OCI-LY7 (cell line): Measurements from ENCODE around the gene MRPS25. TPM values are rescaled to one million over a fixed set of nuclear protein-coding genes. Genes with fewer than 3 reads are reported as not detected.

ENCODE experiments used
- BruUV-seq: library from RNA; stranded (reverse); fragments of 400-500 nt; replicated peaks from 2 replicates; lab custom pipeline; 2021; lab: Mats Ljungman, UMichigan
- CTCF ChIA-PET: fragments of 300-600 bp; sonication (Branson Sonifier 250); formaldehyde crosslinking; loops from one replicate; lab custom pipeline; 2022; ENCODE audit warnings: antibody characterized with exemption; ENCODE audit not compliant: unreplicated experiment; lab: Charles Lee
- POLR2A ChIA-PET: fragments of 300-600 bp; sonication (Branson Sonifier 250); formaldehyde crosslinking; loops from one replicate; lab custom pipeline; 2022; ENCODE audit warnings: antibody characterized with exemption; lab: Charles Lee
- DNase-seq: peaks from one replicate; pipeline ENCODE4 v3.0.0-alpha.2; 2015; ENCODE audit warnings: low spot score
- H2AFZ ChIP-seq: fragments of 200-600 bp; sonication (generic), shearing (Covaris generic); 2 replicates; pipeline ENCODE4 v1.6.1; 2014; ENCODE audit warnings: mild to moderate bottlenecking, antibody characterized with exemption, low read length, moderate library complexity
- H3K27ac ChIP-seq: fragments of 200-600 bp; sonication (generic); 2 replicates; pipeline ENCODE4 v1.5.1; 2014; ENCODE audit warnings: mixed run types, low read depth, mild to moderate bottlenecking, moderate library complexity, low read length, inconsistent platforms; ENCODE audit not compliant: poor library complexity, severe bottlenecking
- H3K36me3 ChIP-seq: fragments of 200-600 bp; sonication (generic); 2 replicates; pipeline ENCODE4 v1.6.1; 2014; ENCODE audit warnings: mild to moderate bottlenecking, antibody characterized with exemption, low read length, moderate library complexity, mixed read lengths; ENCODE audit not compliant: insufficient read depth
- H3K4me1 ChIP-seq: fragments of 200-600 bp; sonication (generic); 2 replicates; pipeline ENCODE4 v1.5.1; 2014; ENCODE audit warnings: mild to moderate bottlenecking, low read length; ENCODE audit not compliant: insufficient read depth, poor library complexity, severe bottlenecking
- H3K4me2 ChIP-seq: fragments of 200-600 bp; sonication (generic); 2 replicates; pipeline ENCODE4 v1.6.1; 2014; ENCODE audit warnings: mild to moderate bottlenecking, low read length
- H3K4me3 ChIP-seq: fragments of 200-600 bp; sonication (generic); 2 replicates; pipeline ENCODE4 v1.5.1; 2014; ENCODE audit warnings: mild to moderate bottlenecking, low read depth, low read length; ENCODE audit not compliant: poor library complexity, severe bottlenecking
- H3K79me2 ChIP-seq: fragments of 200-600 bp; sonication (generic); 2 replicates; pipeline ENCODE4 v1.6.1; 2016; ENCODE audit warnings: low read depth, mild to moderate bottlenecking, low read length, moderate library complexity, mixed read lengths; ENCODE audit not compliant: insufficient read depth
- H3K9me2 ChIP-seq: fragments of 200-600 bp; sonication (generic); 2 replicates; pipeline ENCODE4 v1.6.1; 2016; ENCODE audit warnings: mild to moderate bottlenecking, low read length, mixed read lengths; ENCODE audit not compliant: insufficient read depth
- H3K9me3 ChIP-seq: fragments of 200-600 bp; sonication (generic); 2 replicates; pipeline ENCODE4 v1.6.1; 2014; ENCODE audit warnings: mild to moderate bottlenecking, mixed run types, low read length, mixed read lengths
- H4K20me1 ChIP-seq: fragments of 200-600 bp; sonication (generic); 2 replicates; pipeline ENCODE4 v1.6.1; 2014; ENCODE audit warnings: mild to moderate bottlenecking, antibody characterized with exemption, low read length, moderate library complexity, mixed read lengths; ENCODE audit not compliant: insufficient read depth
- CTCF ChIP-seq: fragments of 200-600 bp; sonication (generic); conservative IDR thresholded peaks from 2 replicates; pipeline ENCODE4 v1.5.1; 2014; ENCODE audit warnings: mild to moderate bottlenecking, antibody characterized with exemption, low read length, moderate library complexity, mixed read lengths
- EZH2phosphoT487 ChIP-seq: fragments of 200-600 bp; sonication (generic); IDR thresholded peaks from 2 replicates; pipeline ENCODE4 v1.6.1; 2018; ENCODE audit warnings: low read depth, borderline replicate concordance, mild to moderate bottlenecking, mixed run types, antibody characterized with exemption, low read length, moderate library complexity, mixed read lengths
- intact Hi-C: fragments of 100-400 bp; cut with micrococcal nuclease; formaldehyde crosslinking; loops from one replicate; pipeline ENCODE4 v1.10.0; 2022; ENCODE audit not compliant: unreplicated experiment
- total RNA-seq, 2 experiments: library from RNA; depleted of rRNA in 1 of 2; stranded (reverse); fragments of >200 nt in 1 of 2; shearing (Covaris generic) in 1 of 2; gene quantifications; 2 replicates each; pipeline ENCODE4 v1.2.3, GENCODE V29; 2014 to 2022

Gene MRPS25
- total RNA-seq, 2 experiments from 2014 or later, result 53.6 to 129 TPM

GRCh38 chr3:15033103-15033502, 32.0 kb downstream of the MRPS25 start:
- Histone ChIP-seq H3K27ac (no peak overlapping the region), H3K4me3 (no peak overlapping the region), H4K20me1 (no peaks in the 10 kb centered on the region), H3K79me2 (no peaks in the 10 kb centered on the region), H3K9me2 (no peaks in the 10 kb centered on the region), H3K4me2 (no peak overlapping the region), H3K9me3 (no peaks in the 10 kb centered on the region), H3K4me1 (no peaks in the 10 kb centered on the region), H3K36me3 (peaks cover 93% of the 10 kb centered on the region), H2AFZ (no peak overlapping the region)
- no TSS peak for BruUV-seq
- no peak for TF ChIP-seq EZH2phosphoT487
- no peak for TF ChIP-seq CTCF
- CTCF ChIA-PET, result no interaction called here
- no peak for DNase-seq
- intact Hi-C loops, result no loop called here
- POLR2A ChIA-PET, result interaction anchor here (0.6 to 0.7 kb wide), 4 partner anchors 15 to 1446 kb away, joined by 5 to 8 read pairs (median 6); no protein-coding TSS in a partner anchor

- DNase-seq, result no peak
- TF ChIP-seq CTCF (no peak), EZH2phosphoT487 (no peak)
- ChIA-PET POLR2A (no interaction called here), CTCF (no interaction called here)
- intact Hi-C loops, result no loop called here
- Histone ChIP-seq H4K20me1 (no peaks in the 10 kb centered on the region), H3K79me2 (no peaks in the 10 kb centered on the region), H3K27ac (no peak overlapping the region), H3K9me2 (no peaks in the 10 kb centered on the region), H3K4me3 (no peak overlapping the region), H2AFZ (no peak overlapping the region), H3K4me2 (no peak overlapping the region), H3K36me3 (peaks cover 93% of the 10 kb centered on the region), H3K9me3 (no peaks in the 10 kb centered on the region), H3K4me1 (no peaks in the 10 kb centered on the region)
- no TSS peak for BruUV-seq
Measured at GRCh38 chr3:15032650-15033049, 32.5 kb downstream of the MRPS25 start.

GRCh38 chr3:15029625-15030024, 35.5 kb downstream of the MRPS25 start:
- POLR2A ChIA-PET, result interaction anchor here (0.6 to 1.7 kb wide), 8 partner anchors 14 to 237 kb away, joined by 3 to 4 read pairs (median 3); no protein-coding TSS in a partner anchor
- peaks cover 95% of the 10 kb centered on the region for H3K36me3 ChIP-seq

More at GRCh38 chr3:15029625-15030024, 35.5 kb downstream of the MRPS25 start:
- Histone ChIP-seq H2AFZ (no peak overlapping the region), H4K20me1 (no peaks in the 10 kb centered on the region), H3K27ac (no peak overlapping the region), H3K9me2 (no peaks in the 10 kb centered on the region), H3K79me2 (no peaks in the 10 kb centered on the region), H3K4me3 (no peak overlapping the region), H3K4me1 (no peaks in the 10 kb centered on the region), H3K4me2 (no peak overlapping the region), H3K9me3 (no peaks in the 10 kb centered on the region)
- CTCF ChIA-PET, result no interaction called here
- intact Hi-C loops, result no loop called here
- no TSS peak for BruUV-seq
- no peak for TF ChIP-seq CTCF
- DNase-seq, result no peak
